ENCODE data around the gene MANSC4.

Gene MANSC4

GRCh38 chr12:27807063-27807703 lies 27.1 kb upstream of the MANSC4 start:
- Histone ChIP-seq H3K27ac (no peak overlapping the region), H3K4me1 (ENCODE audit: control insufficient read depth in 1 of 2, insufficient read depth in 1 of 2, low read depth in 1 of 2, low read length in 1 of 2) (peaks cover 4 to 11% of the 10 kb centered on the region in 2 experiments), H3K36me3 (no peaks in the 10 kb centered on the region), H3K9me3 (no peaks in the 10 kb centered on the region), H3K27me3 (peaks cover 8% of the 10 kb centered on the region), H3K4me3 (ENCODE audit: low read depth in 1 of 2, low read length in 1 of 2) (no peak overlapping the region)
- no peak for TF ChIP-seq CTCF (IDR thresholded peaks at IDR 0.05)

- Histone ChIP-seq H3K4me1 (ENCODE audit: control insufficient read depth in 1 of 2, insufficient read depth in 1 of 2, low read depth in 1 of 2, low read length in 1 of 2) (peaks cover 4 to 12% of the 10 kb centered on the region in 2 experiments), H3K9me3 (no peaks in the 10 kb centered on the region), H3K27me3 (peaks cover 1% of the 10 kb centered on the region), H3K27ac (no peak overlapping the region), H3K4me3 (ENCODE audit: low read depth in 1 of 2, low read length in 1 of 2) (no peak overlapping the region), H3K36me3 (no peaks in the 10 kb centered on the region)
- no peak for TF ChIP-seq CTCF (IDR thresholded peaks at IDR 0.05)
Measured at GRCh38 chr12:27806259-27806658, 26.2 kb upstream of the MANSC4 start.

GRCh38 chr12:27805238-27805637 lies 25.2 kb upstream of the MANSC4 start:
- Histone ChIP-seq H3K27ac (no peak overlapping the region), H3K27me3 (no peaks in the 10 kb centered on the region), H3K4me1 (ENCODE audit: control insufficient read depth in 1 of 2, insufficient read depth in 1 of 2, low read depth in 1 of 2, low read length in 1 of 2) (peaks cover 8 to 23% of the 10 kb centered on the region in 2 experiments), H3K9me3 (no peaks in the 10 kb centered on the region), H3K4me3 (ENCODE audit: low read depth in 1 of 2, low read length in 1 of 2) (no peak overlapping the region), H3K36me3 (no peaks in the 10 kb centered on the region)
- no peak for TF ChIP-seq CTCF (IDR thresholded peaks at IDR 0.05)

GRCh38 chr12:27802936-27803335 lies 22.9 kb upstream of the MANSC4 start:
- no peak for TF ChIP-seq CTCF (IDR thresholded peaks at IDR 0.05)
- Histone ChIP-seq H3K9me3 (no peaks in the 10 kb centered on the region), H3K27me3 (no peaks in the 10 kb centered on the region), H3K27ac (no peak overlapping the region), H3K4me3 (ENCODE audit: low read depth in 1 of 2, low read length in 1 of 2) (no peak overlapping the region), H3K36me3 (peaks cover 7% of the 10 kb centered on the region), H3K4me1 (ENCODE audit: control insufficient read depth in 1 of 2, insufficient read depth in 1 of 2, low read depth in 1 of 2, low read length in 1 of 2) (peaks cover 8 to 27% of the 10 kb centered on the region in 2 experiments)

GRCh38 chr12:27802511-27802910 lies 22.5 kb upstream of the MANSC4 start:
- H3K27ac ChIP-seq, result no peak overlapping the region
- H3K36me3 ChIP-seq, result peaks cover 11% of the 10 kb centered on the region
- no peaks in the 10 kb centered on the region for H3K9me3 ChIP-seq
- peaks cover 8 to 27% of the 10 kb centered on the region in 2 experiments for H3K4me1 ChIP-seq (ENCODE audit: control insufficient read depth in 1 of 2, insufficient read depth in 1 of 2, low read depth in 1 of 2, low read length in 1 of 2)
- TF ChIP-seq CTCF (IDR thresholded peaks at IDR 0.05), result no peak
- no peak overlapping the region for H3K4me3 ChIP-seq (ENCODE audit: low read depth in 1 of 2, low read length in 1 of 2)
- H3K27me3 ChIP-seq, result no peaks in the 10 kb centered on the region
